HTR-8/SVneo (cell line): Measurements from ENCODE around the gene ZNF516.

Experiments
- DNase-seq: peaks from one replicate; pipeline ENCODE4 v3.0.0; 2011; ENCODE audit warnings: low spot score, mixed read lengths; ENCODE audit not compliant: insufficient read length
- FAIRE-seq: peaks from 2 replicates; lab custom pipeline; 2011; peaks lifted over from hg19 to GRCh38; lab: Jason Lieb, UNC

Gene ZNF516

DNA sequence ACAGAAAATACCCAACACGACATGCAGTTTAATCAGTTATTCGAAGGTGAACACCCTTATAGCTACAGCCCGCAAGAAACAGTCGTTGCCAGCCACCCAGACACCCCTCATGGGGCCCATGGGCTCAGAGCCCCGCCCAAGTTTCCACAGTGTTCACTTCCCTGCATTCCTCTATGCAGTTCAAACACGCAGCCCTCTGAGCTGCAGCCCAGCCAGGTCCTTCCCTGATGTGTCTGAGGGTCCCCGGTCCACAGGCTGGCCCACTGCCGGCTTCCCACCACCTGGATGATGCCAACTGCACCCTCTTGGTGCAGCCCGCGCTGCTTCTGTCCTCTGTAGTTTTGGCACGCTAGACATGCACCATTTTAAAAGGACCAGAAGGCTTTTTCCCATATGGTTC, 87.4 kb downstream of the ZNF516 start:
- DNase-seq (no peak), FAIRE-seq (no peak)

DNA sequence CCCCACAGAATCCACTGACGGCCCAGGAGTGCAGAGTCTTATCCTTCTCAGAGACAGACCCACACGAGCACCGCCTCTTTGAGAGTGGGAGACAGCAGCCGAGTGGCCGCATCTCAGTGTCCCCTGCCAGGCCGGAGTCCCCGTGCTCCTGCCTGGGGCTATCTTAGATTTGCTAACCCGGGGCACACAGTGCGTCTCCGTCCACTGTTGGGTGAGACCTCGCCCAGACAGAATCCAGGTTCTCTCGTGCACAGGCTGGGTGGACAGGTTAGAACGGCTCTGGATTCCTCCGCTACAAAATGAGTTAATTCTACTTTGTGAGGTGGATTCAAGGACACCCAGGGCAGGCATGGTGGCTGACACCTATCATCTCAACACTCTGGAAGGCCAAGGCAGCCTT, 88.3 kb downstream of the ZNF516 start:
- FAIRE-seq, result no peak
- DNase-seq, result no peak

DNA sequence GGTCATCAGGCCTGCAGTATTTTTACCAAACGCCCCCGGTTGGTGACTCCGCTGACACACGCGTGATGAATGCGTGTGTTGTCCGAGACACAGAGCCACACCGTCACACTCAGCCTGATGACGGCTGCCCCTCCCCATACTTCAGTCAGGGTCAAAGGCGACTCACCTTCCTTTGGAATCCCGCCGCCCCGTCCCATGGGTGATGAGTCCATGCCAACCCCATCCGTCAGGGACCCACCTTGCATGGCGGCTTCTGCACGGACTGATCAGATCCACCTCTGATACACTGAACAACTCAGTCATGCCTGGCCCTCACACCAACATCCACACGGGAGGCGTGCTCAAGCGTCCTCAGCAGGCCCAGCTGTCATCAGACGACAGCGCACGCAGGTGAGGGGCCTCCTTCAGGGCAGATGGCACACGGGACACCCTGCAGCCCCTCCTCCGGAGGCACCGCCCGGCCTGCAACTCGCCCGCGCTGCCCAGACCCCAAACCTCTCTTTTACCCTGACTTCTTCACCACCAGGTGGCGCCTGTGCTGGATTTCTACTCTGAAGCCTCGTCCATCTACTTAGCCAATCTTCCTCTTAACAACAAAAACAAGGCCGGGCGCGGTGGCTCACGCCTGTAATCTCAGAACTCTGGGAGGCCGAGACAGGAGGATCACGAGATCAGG, 89.2 kb downstream of the ZNF516 start:
- DNase-seq (peak; percentile 41), FAIRE-seq (no peak)

DNA sequence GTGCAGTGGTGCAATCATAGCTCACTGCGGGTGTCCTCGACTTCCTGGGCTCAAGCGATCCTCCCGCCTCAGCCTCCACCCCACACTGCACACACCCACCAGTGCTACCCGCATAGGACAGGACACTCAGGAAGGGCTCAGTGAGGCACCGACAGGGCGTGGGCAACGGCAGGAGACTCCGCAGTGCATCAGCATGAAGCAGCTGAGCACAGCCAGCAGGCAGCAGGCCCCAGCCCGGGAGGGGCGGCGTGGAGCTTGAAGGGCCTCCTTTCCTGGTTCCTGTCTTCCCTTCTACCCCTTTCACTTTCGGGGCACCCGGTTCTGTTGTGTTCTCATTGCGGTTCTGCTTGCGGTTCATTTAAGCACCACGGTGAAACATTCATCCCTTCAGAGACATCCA, 89.8 kb downstream of the ZNF516 start:
- FAIRE-seq, result no peak
- DNase-seq, result no peak

DNA sequence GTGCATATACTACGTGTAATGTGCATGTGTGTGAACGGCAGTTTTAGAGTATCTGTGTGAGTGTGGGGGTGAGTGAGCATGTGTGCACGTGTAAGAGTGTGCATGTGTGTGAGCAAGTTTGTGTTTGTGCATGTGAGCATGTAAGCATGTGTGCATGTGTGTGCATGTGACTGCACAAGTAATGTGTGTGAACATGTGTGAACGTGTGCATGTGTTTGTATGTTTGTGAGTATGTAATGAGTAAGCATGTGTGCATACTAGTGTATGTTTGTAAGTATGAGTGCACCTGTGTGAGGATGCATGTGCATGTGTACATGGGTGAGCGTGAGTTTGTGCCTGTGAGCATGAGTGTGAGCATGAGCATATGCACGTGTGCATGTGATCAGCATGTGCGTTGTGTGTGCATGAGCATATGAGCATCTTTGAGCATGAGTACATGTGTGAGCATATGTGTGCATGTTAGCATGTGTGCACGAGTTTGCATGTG, 90.7 kb downstream of the ZNF516 start:
- no peak for DNase-seq
- FAIRE-seq, result peak; percentile 67

DNA sequence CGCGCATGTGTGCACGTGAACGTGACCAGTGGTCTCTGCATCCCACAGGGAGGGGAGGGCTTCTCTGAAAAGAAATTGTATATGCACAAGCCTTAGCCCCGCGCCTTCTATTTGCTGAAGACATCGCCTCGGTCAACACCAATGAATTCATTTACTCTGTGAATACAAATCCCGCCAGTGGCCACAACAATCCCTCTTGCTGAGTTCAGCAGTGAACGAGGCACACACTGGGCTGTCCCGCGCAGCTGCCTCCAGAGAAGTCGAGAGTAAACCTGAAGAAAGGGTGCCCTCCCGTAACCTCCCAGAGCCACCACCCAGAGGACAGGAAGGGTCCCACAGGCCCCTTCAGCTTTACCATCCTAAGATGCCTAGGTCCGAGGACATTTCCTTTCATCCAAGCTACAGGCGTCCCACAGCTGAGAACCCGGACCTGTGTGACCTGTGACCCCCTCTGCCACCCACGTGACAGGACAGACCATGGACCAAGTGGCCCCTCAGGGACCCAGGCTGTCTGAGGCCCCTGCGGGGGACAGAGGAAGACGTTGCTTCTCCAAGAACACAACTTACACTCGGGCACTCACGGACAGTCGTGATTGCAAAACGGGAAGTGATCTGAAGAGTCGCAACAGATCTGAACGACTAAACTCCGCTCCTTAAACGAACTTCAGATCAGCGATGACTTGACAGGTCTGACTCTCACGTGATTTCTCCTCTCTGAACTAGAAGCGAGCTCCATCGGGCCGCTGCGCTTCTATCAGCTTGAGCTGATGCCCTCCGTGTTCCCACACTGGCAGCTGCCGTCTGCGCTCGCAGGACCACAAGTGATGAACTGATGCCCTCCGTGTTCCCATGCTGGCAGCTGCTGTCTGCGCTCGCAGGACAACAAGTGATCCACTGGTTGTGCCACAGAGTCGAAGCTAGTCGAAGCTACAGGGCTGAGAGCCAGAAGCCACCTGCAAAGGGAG, 92.7 kb downstream of the ZNF516 start:
- no peak for FAIRE-seq
- DNase-seq, result no peak

DNA sequence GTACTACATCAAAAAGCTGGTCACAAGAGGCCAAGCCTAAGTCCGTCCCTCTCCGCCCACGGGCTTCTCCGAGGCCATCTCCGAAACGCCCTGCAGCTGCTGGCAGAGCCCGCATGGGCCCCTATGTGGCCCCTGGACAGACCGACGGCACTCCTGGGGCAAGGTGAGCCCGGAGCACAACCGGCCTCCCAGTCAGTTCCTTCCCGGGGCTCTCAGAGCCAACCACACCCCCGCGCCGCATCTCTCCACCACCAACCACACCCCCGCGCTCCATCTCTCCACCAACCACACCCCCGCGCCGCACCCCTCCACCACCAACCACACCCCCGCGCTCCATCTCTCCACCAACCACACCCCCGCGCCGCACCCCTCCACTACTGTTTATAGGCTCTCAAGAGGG, 93.5 kb downstream of the ZNF516 start:
- no peak for DNase-seq
- FAIRE-seq, result peak; percentile 86

DNA sequence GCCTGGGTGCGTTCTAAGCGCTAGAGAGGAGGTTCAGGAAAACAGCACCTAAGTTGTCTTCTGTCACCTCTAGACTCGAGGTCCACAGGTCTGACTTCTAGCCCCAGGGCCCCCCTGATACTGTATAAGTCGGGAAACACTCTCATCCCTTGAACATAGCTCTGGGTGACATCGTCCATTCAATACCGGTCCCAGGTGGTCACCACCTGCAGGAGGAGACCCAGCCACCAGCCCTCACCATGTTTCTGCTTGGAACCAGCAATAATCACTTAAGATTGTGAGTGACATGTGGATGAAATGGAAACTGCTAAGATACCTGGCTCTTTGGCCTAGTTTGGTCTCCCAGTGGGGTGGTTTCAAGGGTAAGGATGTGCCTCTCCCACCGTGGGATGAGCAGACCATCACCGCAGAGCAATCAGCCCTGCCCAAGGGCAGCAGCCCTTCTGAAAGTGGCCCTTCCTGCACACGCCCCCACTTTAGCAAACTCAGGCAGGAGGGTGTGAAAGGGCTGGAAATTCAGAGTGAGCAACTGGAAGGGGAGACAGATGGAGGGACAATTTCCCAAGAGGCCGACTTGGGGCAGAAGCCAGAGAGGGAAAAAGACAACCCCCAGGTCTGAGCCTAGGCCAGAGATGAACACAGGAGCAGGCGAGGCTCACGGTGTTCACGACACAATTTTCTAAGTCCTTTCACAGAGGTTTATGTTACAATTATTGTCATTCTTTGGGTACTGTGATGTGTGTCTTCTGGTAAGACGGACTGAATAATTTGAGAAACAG, 95.2 kb downstream of the ZNF516 start:
- no peak for DNase-seq
- no peak for FAIRE-seq

DNA sequence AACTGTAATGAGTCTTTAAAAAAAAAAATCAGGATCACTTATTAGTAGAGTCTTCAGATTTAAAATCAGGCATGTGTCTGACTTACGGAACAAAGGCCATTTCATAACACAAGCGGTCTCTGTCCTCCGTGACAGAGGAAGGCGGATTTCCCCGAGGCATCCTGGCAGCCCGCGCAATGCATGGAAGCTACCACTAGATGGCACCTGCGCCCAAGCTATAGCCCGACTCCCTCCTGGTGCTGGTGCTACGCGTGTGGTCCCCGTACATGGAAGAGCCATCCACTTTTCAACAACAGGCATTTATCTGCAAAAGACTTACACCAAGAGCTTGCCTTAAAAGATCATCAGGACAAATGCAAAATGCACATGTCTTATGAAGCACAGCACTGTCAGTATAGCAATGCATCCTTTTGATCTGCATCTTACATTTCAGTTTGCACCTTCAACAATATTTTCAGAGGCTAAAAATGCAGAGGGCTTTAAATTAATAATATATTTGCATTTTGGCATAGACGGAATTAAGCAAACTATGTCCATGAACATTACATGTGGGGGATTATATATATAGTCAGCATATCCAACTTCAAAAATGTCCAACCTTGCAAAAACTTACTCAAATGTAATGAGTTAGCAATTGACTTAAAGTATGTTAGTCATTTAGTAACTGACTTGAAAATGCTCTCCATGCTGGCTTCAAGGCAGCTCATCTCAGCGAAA, 96.0 kb downstream of the ZNF516 start:
- DNase-seq (peak; percentile 68), FAIRE-seq (no peak)

DNA sequence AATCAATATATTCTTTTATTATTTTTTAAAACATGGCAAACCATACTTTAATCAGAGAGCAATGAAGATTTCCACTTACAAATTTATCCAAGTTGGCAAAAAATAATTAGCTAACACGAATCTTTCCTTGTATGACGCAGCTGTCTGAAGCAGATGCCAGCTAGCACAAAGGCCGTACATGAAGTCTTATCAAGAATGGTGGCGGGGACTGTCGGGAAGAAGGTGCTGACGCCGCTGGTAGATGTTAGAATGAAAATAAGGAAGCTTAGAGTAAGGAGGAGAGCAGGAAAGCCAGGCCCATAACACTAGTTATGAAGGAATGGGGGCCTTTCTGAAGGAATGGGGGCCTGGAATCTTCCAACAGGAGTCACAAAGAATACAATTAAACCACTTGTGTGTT, 96.7 kb downstream of the ZNF516 start:
- DNase-seq (no peak), FAIRE-seq (no peak)

DNA sequence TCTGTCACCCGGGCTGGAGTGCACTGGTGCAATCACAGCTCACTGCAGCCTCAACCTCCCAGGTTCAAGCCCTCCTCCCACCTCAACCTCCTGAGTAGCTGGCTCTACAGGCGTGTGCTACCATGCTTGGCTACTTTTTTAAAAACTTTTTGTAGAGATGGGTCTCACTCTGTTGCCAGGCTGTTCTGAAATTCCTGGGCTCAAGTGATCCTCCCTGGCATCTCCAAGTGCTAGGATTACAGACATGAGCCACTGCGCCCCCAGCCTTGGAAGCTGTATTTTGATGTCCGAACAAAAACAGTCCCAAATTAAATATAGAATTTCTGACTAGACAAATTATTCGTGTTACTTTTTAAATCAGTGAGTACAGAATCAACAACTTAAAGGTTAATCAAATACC, 97.4 kb downstream of the ZNF516 start:
- no peak for FAIRE-seq
- DNase-seq, result no peak

DNA sequence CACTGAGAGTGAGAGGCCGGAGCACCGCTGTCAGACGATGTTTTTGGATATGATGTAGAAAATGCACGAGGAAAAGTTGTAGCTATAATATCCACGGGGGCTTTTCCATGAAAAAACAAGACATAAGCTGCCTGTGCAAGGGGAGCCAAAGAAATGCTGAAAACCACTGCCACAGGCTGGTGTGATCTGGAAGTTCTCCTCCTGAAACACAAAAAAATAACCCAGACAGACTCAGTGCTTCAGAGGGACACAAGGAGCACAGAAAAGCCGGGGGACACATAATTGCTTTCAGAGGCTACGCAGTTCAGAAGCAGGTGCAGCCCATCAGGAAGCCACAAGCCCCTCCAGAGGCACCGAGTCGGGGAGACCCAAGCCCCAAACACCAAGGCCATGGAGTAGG, 98.2 kb downstream of the ZNF516 start:
- DNase-seq (no peak), FAIRE-seq (no peak)

DNA sequence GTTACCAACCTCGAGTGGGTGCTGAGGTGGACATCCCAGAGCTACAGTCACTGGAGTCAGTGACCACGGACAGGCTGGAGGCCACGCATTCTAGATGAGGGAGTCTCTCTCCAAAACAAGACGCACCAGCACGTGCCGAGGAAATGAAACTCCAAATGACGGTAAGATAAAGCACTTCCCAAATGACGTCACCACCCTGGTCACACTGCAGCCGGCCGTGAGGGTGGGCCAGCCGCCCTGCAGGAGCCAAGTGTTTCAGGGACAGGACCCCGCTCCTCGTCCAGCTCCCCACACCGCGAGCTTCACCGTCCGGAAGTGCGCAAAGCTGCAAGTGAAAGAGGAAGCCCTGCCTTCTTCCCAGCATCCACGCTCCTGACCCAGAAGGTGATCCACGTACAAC, 99.4 kb downstream of the ZNF516 start:
- DNase-seq (no peak), FAIRE-seq (no peak)

DNA sequence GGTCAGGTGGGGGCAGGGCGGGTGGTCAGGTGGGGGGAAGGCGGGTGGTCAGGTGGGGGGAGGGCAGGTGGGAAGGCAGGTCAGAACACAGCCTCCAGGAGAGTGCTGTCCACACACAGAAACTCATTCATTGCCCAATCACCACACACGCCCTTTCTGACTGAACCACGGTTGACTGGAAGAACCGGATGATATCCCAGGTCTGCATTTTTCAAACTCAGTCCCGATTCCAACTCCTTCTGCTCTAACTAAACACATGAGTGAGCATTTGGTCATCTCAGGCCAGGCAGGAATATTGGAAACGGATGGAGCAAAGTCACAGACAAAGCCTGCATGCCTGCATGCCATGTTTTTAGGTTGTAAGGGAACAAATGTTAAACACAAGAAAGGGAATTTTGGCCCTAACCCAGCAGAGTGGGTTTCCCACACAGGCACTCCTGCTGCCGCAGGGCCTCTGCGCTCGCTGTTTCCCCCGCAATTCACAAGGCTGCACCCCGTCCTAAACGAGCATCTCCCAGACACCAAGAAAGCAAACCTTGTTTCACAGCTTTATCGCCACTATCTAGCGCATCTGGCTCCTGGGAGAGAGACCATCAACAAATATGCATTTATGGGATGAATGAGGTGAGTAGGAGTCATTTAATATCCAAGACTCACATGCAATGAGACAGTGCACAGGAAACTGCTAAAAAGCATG, 100.1 kb downstream of the ZNF516 start:
- FAIRE-seq (no peak), DNase-seq (no peak)

DNA sequence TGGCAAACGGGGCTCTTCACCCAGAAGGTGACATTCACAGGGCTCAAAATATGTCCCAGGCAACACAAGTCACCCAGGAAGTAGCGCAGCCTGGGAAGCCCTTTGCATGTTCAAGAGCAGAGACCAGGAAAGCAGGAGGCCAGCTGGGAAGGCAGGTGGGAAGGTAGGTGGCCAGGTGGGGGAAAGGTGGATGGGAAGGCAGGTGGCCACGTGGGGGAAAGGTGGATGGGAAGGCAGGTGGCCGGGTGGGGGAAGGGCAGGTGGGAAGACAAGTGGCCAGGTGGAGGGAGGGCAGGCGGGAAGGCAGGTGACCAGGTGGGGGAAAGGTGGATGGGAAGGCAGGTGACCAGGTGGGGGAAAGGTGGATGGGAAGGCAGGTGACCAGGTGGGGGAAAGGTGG, 102.7 kb downstream of the ZNF516 start:
- FAIRE-seq, result no peak
- no peak for DNase-seq

DNA sequence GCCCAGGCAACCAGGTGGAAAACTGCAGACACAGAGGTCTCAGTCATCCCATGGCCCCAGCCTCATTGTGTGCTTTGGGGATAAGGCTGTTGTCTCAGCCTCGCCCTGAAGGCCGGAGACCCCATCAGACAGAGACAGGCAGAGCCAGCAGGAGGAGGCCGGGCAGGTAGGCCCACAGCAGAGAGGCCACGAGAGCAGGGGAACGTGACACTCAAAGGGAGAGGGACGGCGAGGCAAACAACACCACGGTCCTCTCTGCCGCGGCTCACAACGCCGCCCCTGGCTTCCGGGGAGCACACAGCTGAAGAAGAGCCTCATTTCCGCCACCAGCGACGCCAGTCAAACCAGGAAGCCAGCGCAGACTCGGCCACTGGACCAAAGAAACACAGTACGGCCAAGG, 103.3 kb downstream of the ZNF516 start:
- DNase-seq, result no peak
- no peak for FAIRE-seq

DNA sequence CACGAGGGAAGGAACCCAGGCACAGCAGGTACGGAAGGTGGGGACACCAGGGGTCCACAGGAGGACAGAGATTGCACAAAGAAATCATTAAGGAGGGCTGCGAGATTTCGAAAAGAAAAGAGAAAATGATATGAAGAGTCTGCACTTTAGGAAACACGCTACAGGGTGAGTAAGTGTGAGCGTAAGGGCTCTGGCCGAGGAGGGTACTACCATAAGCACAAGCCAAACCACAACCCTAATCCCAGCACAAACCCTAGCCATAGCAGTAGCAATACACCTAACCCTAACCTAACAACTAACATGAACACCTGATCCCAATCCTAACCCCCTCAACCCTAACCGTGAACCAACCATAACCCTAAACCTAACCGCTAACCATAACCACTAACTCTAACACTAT, 104.0 kb downstream of the ZNF516 start:
- FAIRE-seq, result no peak
- no peak for DNase-seq

DNA sequence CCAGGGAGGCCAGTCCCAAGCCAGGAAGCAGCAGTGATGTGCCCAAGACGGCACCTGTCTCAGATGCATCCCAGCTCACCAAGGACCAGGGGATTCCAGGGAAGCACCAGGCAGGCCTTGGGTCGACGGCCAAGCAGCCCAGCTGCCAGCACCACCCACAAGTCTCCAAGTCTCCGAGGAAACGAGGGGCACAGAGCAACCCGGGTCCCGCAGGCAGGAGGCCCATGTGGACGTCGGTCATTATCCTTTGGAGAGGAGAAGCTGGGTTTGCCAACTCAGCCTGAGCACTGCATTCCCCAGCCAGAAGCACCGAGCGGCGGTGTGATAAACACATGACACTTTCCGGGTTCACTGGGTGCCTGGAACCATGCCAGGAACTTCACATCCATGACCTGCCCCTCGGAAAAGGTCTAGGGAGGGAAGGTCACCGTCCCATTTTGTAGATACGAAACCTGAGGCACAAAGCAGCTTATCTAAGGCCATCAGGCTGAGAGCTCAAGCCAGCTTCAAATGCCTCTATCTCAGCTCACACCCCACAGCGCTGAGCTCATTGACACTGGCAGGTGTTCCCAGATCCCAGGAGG, 104.5 kb downstream of the ZNF516 start:
- DNase-seq, result no peak
- no peak for FAIRE-seq

DNA sequence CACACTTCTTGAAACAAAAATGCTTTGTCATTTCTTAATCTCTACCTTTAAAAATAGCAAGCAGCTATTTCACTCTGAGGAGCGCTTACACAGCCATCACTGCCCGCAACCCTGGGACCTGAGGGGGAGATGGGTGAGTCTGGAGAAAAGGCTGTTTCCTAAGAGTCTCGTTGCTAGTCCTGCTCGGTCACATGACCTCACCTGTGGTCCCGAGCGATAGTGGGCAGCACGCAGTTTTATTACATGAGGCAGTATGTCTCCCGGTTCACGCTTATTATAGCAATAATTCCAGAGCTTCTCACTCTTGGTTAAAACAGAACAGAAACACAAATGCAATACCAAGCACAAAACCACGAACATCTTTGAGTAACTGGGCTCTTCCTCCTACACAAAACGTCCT, 105.3 kb downstream of the ZNF516 start:
- DNase-seq, result no peak
- no peak for FAIRE-seq
